Upper lobe of right lung (tissue), 1 donor: ENCODE results near the gene TRIM9. TPM values are rescaled to one million over a fixed set of nuclear protein-coding genes. Genes with fewer than 3 reads are reported as not detected.
A peak's percentile ranks its signal among the peaks of the same experiment; 100 is the strongest.
"Not testable (repeated sequence)": the region's sequence is repeated elsewhere in the genome, so short reads cannot be mapped to it uniquely, and the experiment has no call there.

Experiments
- ATAC-seq: fragments of 200-7000 bp; cut with Tn5 transposase; one replicate; pipeline ENCODE4 v1.9.1; 2020; ENCODE audit warnings: mild to moderate bottlenecking, moderate library complexity
- DNase-seq: peaks from one replicate; pipeline ENCODE4 v3.0.0-alpha.2; 2020
- H3K27ac ChIP-seq: fragments of 200-600 bp; one replicate; pipeline ENCODE4 v1.8.0; 2022
- H3K27me3 ChIP-seq: fragments of 200-600 bp; one replicate; pipeline ENCODE4 v1.8.0; 2022; ENCODE audit warnings: mild to moderate bottlenecking
- H3K36me3 ChIP-seq: fragments of 200-600 bp; one replicate; pipeline ENCODE4 v1.8.0; 2022
- H3K4me1 ChIP-seq: fragments of 200-600 bp; one replicate; pipeline ENCODE4 v1.8.0; 2022
- H3K4me3 ChIP-seq: fragments of 200-600 bp; one replicate; pipeline ENCODE4 v1.8.0; 2022; ENCODE audit warnings: mild to moderate bottlenecking
- H3K9me3 ChIP-seq: fragments of 200-600 bp; one replicate; pipeline ENCODE4 v1.8.0; 2022
- intact Hi-C: fragments of 100-400 bp; cut with DNase I; formaldehyde crosslinking; loops from one replicate; pipeline ENCODE4 v1.11.0; 2022
- total RNA-seq: library from RNA; stranded (reverse); fragmentation: NEBNext Ultra II Directional; extraction: Animal tissue kit (Norgen Biotek cat#: 25700); gene quantifications from one replicate; pipeline ENCODE4 v1.2.1, GENCODE V29; 2021
- TF ChIP-seq, protein P1 (sequence below): fragments of 200-600 bp; IDR thresholded peaks from one replicate; pipeline ENCODE4 v1.8.0; 2022; ENCODE audit warnings: antibody characterized with exemption
- donor health status: DM: no; HTN: yes; CAD: no; lungs with severe emphysema.

TRIM9 gene
- total RNA-seq, 1 donor from 2014 or later = 0.32 TPM

DNA sequence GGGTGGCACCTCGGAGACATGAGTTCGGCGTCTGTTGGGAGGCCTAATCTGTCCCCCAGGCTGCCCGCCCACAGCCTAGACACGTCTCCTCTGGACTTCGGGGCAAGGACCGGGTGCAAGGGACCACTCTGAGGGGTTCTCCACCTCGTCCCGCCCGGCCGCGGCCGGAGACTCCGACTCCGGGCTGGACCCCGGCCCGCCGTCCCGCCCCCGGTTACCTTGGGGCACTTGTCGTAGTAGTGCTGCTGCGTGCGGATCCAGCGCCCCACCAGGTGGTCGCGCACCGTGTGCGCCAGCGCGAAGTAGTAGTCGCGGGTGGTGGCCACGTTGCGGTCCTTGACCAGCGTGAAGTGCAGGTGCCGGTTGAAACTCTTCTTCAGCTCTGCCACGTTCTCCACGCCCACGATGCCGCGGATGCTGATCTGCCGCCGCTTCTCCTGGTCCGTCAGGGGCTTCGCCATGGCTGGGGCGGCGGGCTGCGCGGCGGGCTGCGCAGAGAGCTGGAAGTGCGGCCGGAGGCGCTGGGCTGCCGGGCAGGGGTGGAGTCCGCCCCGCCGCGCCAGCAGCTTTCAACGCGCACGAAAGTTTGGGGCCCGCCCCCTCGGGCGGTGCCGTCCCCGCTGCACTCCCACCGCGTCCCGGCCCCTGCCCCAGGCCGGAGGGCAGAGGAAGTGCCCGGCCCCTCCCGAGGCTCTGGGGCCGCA lies 150.8 kb downstream of the TRIM9 start, which contains the start of gene PYGL:
Gene PYGL, minus strand, starts transcription at position 541 of the 704 bp plus-strand sequence. Its CDS starts 80 bp downstream, at position 461.
- Histone ChIP-seq H3K27me3 (no peaks in the 10 kb centered on the region), H3K4me1 (peaks cover 12% of the 10 kb centered on the region), H3K27ac (peak within 1 kb of the TSS; percentile 75), H3K36me3 (no peaks in the 10 kb centered on the region), H3K9me3 (no peaks in the 10 kb centered on the region), H3K4me3 (peak within 1 kb of the TSS; percentile 67)
- intact Hi-C loops = no loop called here
- TF ChIP-seq, protein P1, sequence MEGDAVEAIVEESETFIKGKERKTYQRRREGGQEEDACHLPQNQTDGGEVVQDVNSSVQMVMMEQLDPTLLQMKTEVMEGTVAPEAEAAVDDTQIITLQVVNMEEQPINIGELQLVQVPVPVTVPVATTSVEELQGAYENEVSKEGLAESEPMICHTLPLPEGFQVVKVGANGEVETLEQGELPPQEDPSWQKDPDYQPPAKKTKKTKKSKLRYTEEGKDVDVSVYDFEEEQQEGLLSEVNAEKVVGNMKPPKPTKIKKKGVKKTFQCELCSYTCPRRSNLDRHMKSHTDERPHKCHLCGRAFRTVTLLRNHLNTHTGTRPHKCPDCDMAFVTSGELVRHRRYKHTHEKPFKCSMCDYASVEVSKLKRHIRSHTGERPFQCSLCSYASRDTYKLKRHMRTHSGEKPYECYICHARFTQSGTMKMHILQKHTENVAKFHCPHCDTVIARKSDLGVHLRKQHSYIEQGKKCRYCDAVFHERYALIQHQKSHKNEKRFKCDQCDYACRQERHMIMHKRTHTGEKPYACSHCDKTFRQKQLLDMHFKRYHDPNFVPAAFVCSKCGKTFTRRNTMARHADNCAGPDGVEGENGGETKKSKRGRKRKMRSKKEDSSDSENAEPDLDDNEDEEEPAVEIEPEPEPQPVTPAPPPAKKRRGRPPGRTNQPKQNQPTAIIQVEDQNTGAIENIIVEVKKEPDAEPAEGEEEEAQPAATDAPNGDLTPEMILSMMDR = no peak
- ATAC-seq (peak; percentile 97), DNase-seq (peak; percentile 92)

DNA sequence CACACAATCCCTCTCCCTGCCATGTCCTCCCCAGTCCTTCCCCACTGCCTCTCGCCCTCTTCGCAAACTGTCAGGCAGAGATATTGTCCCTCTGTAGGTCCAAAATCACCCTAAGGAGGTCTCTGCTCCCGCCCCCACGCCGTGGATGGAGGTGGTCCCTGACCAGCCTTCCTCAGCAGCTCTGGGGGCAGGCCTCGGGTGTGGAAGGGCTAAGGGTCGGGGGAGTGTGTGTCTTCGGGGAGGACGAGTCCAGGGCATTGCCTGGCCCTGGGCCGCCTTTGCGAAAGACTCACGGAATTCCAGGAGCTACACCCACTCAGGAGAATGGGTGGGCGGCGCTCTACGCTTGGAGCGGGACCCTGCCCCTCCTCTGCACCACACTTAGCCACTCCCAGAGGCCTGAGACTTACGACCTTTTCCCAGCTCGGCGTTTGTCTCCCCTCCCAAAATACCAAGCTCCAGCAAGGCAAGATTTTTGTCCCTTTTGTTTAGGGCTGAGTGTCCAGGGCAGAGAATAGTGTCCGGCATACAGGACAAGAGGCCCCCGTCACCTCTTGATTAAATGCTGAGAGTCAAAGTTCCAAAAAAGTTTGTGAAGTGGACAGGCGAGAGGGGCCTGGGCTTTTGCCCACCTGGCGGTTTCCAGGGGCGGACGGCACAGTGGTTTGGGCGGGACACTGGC lies 151.5 kb downstream of the TRIM9 start:
- intact Hi-C loops = no loop called here

DNA sequence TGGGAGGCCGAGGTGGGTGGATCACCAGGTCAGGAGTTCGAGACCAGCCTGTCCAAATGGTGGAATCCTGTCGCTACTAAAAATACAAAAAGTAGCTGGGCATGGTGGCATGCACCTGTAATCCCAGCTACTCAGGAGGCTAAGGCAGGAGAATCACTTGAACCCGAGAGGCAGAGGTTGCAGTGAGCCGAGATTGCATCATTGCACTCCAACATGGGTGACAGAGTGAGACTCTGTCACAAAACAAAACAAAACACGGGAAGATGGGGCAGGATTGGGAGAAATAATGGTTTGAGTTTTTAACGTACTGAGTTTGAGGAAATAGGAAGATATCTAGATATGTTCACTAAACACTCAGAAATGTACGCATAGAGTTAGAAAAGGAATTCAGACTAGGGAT lies 153.3 kb downstream of the TRIM9 start:
- DNase-seq, H3K27ac ChIP-seq, H3K9me3 ChIP-seq, H3K27me3 ChIP-seq, intact Hi-C loops, ATAC-seq, H3K36me3 ChIP-seq, H3K4me3 ChIP-seq: not testable (repeated sequence)
- H3K4me1 ChIP-seq = peaks cover 16% of the 10 kb centered on the region

More for the DNA sequence above, 151.5 kb downstream of the TRIM9 start:
- Histone ChIP-seq H3K27ac (peak overlapping the region; percentile 75), H3K27me3 (no peaks in the 10 kb centered on the region), H3K36me3 (no peaks in the 10 kb centered on the region), H3K4me3 (peak overlapping the region; percentile 67), H3K9me3 (no peaks in the 10 kb centered on the region), H3K4me1 (peaks cover 12% of the 10 kb centered on the region)
- TF ChIP-seq, protein P1 = no peak
- DNase-seq = peak; percentile 79
- ATAC-seq = peak; percentile 70

DNA sequence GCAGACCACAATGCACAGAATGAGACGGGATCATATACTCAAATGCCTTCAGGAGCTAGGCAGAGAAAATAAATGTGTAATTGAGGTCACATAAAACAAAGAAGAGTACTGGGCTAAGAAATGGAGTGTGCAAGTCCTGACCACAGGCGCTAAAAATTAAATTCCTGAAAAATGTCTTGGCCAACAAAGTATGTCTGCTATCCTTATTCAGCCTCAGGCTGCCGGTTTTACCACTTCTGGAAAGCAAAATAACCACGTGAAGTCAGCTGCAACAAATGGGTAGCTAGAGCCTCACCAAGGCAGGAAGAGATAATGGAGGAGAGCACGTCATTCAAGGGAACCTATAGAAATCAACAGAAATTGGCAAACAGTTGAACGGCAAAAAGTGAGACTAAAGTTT lies 153.8 kb downstream of the TRIM9 start:
- Histone ChIP-seq H3K9me3 (no peaks in the 10 kb centered on the region), H3K4me3 (no peak overlapping the region), H3K27me3 (no peaks in the 10 kb centered on the region), H3K36me3 (no peaks in the 10 kb centered on the region), H3K27ac (no peak overlapping the region), H3K4me1 (peaks cover 16% of the 10 kb centered on the region)
- no peak for ATAC-seq
- TF ChIP-seq, protein P1 = no peak
- intact Hi-C loops = no loop called here
- no peak for DNase-seq

DNA sequence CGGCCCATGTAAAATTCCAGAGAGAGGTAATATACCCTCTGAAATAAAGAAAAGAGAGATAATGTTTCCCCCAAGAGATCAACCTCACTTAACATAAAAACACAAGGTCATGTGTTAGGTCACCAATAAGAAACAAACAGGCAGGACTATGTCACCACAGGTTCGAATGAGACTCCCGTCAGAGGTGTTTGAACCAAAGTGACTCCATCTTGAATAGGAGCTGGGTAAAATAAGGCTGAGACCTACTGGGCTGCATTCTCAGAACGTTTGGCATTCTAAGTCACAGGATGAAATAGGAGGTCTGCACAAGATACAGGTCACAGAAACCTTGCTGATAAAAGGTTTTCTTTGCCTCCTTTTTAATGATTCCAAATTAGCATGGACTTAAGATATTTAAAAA lies 157.1 kb downstream of the TRIM9 start:
- H3K4me3 ChIP-seq = no peak overlapping the region
- intact Hi-C loops = no loop called here
- DNase-seq (no peak), ATAC-seq (no peak)
- H3K27me3 ChIP-seq = no peaks in the 10 kb centered on the region
- peaks cover 18% of the 10 kb centered on the region for H3K36me3 ChIP-seq
- H3K9me3 ChIP-seq = no peaks in the 10 kb centered on the region
- H3K27ac ChIP-seq = peak overlapping the region; percentile 55
- peaks cover 4% of the 10 kb centered on the region for H3K4me1 ChIP-seq
- TF ChIP-seq, protein P1 = no peak

DNA sequence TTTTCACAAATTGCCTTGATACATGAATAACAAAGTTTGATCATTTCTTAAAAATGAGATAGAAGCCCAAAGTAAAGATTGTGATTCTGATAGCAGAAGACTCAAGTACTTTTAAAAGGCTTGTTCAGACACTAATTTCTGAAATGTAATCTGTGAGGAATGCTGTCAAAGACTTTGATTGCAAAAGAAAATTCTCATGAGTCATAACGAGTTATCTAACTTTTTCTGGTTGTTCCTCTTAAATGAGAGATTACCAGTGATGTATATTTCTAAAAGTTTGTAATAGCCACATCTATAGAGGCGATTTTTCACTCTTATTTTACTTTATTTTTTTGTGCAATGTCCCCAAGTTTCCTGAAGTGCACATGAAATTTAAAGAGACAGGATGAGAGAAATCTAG lies 157.6 kb downstream of the TRIM9 start:
- Histone ChIP-seq H3K4me1 (peaks cover 4% of the 10 kb centered on the region), H3K4me3 (no peak overlapping the region), H3K27ac (peak overlapping the region; percentile 55), H3K27me3 (no peaks in the 10 kb centered on the region), H3K9me3 (no peaks in the 10 kb centered on the region), H3K36me3 (peaks cover 18% of the 10 kb centered on the region)
- intact Hi-C loops = no loop called here
- no peak for DNase-seq
- TF ChIP-seq, protein P1 = no peak
- no peak for ATAC-seq
